ENCODE measurements around the gene HP1BP3.

- TF ChIP-seq FOXM1 (IDR thresholded peaks at IDR 0.05; ENCODE audit: borderline replicate concordance, low read depth) (no peak), TAF1 (IDR thresholded peaks at IDR 0.05; ENCODE audit: low read depth) (no peak), EP300 (IDR thresholded peaks at IDR 0.05; ENCODE audit: borderline replicate concordance) (no peak), TEAD4 (IDR thresholded peaks at IDR 0.05) (no peak), ZBTB7A (IDR thresholded peaks at IDR 0.05; ENCODE audit: low read depth) (no peak), TCF12 (IDR thresholded peaks at IDR 0.05; ENCODE audit: low read depth) (no peak), MAX (IDR thresholded peaks at IDR 0.05) (no peak)
- TF ChIP-seq, protein P1, sequence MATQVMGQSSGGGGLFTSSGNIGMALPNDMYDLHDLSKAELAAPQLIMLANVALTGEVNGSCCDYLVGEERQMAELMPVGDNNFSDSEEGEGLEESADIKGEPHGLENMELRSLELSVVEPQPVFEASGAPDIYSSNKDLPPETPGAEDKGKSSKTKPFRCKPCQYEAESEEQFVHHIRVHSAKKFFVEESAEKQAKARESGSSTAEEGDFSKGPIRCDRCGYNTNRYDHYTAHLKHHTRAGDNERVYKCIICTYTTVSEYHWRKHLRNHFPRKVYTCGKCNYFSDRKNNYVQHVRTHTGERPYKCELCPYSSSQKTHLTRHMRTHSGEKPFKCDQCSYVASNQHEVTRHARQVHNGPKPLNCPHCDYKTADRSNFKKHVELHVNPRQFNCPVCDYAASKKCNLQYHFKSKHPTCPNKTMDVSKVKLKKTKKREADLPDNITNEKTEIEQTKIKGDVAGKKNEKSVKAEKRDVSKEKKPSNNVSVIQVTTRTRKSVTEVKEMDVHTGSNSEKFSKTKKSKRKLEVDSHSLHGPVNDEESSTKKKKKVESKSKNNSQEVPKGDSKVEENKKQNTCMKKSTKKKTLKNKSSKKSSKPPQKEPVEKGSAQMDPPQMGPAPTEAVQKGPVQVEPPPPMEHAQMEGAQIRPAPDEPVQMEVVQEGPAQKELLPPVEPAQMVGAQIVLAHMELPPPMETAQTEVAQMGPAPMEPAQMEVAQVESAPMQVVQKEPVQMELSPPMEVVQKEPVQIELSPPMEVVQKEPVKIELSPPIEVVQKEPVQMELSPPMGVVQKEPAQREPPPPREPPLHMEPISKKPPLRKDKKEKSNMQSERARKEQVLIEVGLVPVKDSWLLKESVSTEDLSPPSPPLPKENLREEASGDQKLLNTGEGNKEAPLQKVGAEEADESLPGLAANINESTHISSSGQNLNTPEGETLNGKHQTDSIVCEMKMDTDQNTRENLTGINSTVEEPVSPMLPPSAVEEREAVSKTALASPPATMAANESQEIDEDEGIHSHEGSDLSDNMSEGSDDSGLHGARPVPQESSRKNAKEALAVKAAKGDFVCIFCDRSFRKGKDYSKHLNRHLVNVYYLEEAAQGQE (IDR thresholded peaks at IDR 0.05; ENCODE audit: low read depth), result no peak
Observed at GRCh38 chr1:20698195-20698910, 88.8 kb downstream of the HP1BP3 start.
